ENCODE results near the gene ERICH2. TPM values are rescaled to one million over a fixed set of nuclear protein-coding genes. Genes with fewer than 3 reads are reported as not detected.

Gene ERICH2
- total RNA-seq, 4 donors from 2014 or later: 0.98 TPM; not detected in 3

- H3K9me3 ChIP-seq: no peaks in the 10 kb centered on the region
- no peak for TF ChIP-seq CTCF (IDR thresholded peaks at IDR 0.05)
- TF ChIP-seq EP300 (IDR thresholded peaks at IDR 0.05): no peak
- no peak for TF ChIP-seq POLR2A (IDR thresholded peaks at IDR 0.05)
- H3K4me3 ChIP-seq: no peak overlapping the region
- H3K27me3 ChIP-seq: no peaks in the 10 kb centered on the region
- no peak for DNase-seq (ENCODE audit: low spot score in 2 of 2)
- 87 to 88% methylated on average over 4 of the region's 4 CpGs for WGBS, 2 donors
- H3K27ac ChIP-seq: no peak overlapping the region
- H3K36me3 ChIP-seq: no peaks in the 10 kb centered on the region
- H3K4me1 ChIP-seq: no peaks in the 10 kb centered on the region
These were observed 6.9 kb upstream of the ERICH2 start for GRCh38 chr2:170763232-170763631.

GRCh38 chr2:170764880-170765261, 5.3 kb upstream of the ERICH2 start:
- no peaks in the 10 kb centered on the region for H3K9me3 ChIP-seq
- 28 to 43% methylated on average over 2 of the region's 2 CpGs for WGBS, 2 donors

GRCh38 chr2:170766693-170767092, 3.5 kb upstream of the ERICH2 start:
- Histone ChIP-seq H3K27me3 (no peaks in the 10 kb centered on the region), H3K4me1 (peaks cover 0 to 15% (median 0%) of the 10 kb centered on the region in 4 donors), H3K9me3 (no peaks in the 10 kb centered on the region), H3K27ac (no peak overlapping the region), H3K4me3 (no peak overlapping the region), H3K36me3 (no peaks in the 10 kb centered on the region)
- no peak for DNase-seq (ENCODE audit: low spot score in 2 of 2)
- WGBS, 2 donors: 35 to 40% methylated on average over 4 of the region's 4 CpGs
- no peak for TF ChIP-seq CTCF (IDR thresholded peaks at IDR 0.05)
- no peak for TF ChIP-seq POLR2A (IDR thresholded peaks at IDR 0.05)
- no peak for TF ChIP-seq EP300 (IDR thresholded peaks at IDR 0.05)

More at GRCh38 chr2:170764880-170765261, 5.3 kb upstream of the ERICH2 start:
- DNase-seq (ENCODE audit: low spot score in 2 of 2): no peak
- Histone ChIP-seq H3K27ac (no peak overlapping the region), H3K36me3 (no peaks in the 10 kb centered on the region), H3K27me3 (no peaks in the 10 kb centered on the region), H3K4me3 (no peak overlapping the region), H3K4me1 (peaks cover 0 to 3% (median 0%) of the 10 kb centered on the region in 4 donors)
- TF ChIP-seq CTCF (IDR thresholded peaks at IDR 0.05) (no peak), POLR2A (IDR thresholded peaks at IDR 0.05) (no peak), EP300 (IDR thresholded peaks at IDR 0.05) (no peak)

- TF ChIP-seq CTCF (IDR thresholded peaks at IDR 0.05): no peak
- peak in 1 of 2 donors; percentile 22 for TF ChIP-seq POLR2A (IDR thresholded peaks at IDR 0.05)
- Histone ChIP-seq H3K36me3 (no peaks in the 10 kb centered on the region), H3K27me3 (no peaks in the 10 kb centered on the region), H3K4me3 (peak overlapping the region; percentile 55 to 62 (median 61)), H3K4me1 (peaks cover 0 to 19% (median 0%) of the 10 kb centered on the region in 4 donors), H3K27ac (peak overlapping the region; percentile 51 to 79 (median 59)), H3K9me3 (no peaks in the 10 kb centered on the region)
- WGBS, 2 donors: 3% methylated on average over 29 to 41 of the region's 82 CpGs
- peak; percentile 28 to 35 for DNase-seq (ENCODE audit: low spot score in 2 of 2)
These were observed 635 bp downstream of the ERICH2 start for GRCh38 chr2:170770606-170771420.

- H3K9me3 ChIP-seq: no peaks in the 10 kb centered on the region
- no peaks in the 10 kb centered on the region for H3K27me3 ChIP-seq
These were observed 1.3 kb downstream of the ERICH2 start for GRCh38 chr2:170771421-170771937.

More at GRCh38 chr2:170771421-170771937, 1.3 kb downstream of the ERICH2 start:
- Histone ChIP-seq H3K36me3 (no peaks in the 10 kb centered on the region), H3K4me1 (peaks cover 0 to 19% (median 0%) of the 10 kb centered on the region in 4 donors), H3K27ac (peak overlapping the region in 3 of 4 donors; percentile 55 to 79 (median 61)), H3K4me3 (peak overlapping the region; percentile 55 to 62 (median 61))
- WGBS, 2 donors: 8 to 9% methylated on average over 14 to 15 of the region's 15 CpGs
- DNase-seq (ENCODE audit: low spot score in 2 of 2): no peak
- no peak for TF ChIP-seq EP300 (IDR thresholded peaks at IDR 0.05)
- no peak for TF ChIP-seq POLR2A (IDR thresholded peaks at IDR 0.05)
- TF ChIP-seq CTCF (IDR thresholded peaks at IDR 0.05): no peak
